Ovary (tissue), 3 donors: ENCODE measurements around the gene PIGZ.

Experiments
- CTCF ChIP-seq, 3 donors: fragments of 450-650 bp in 2 of 3; fragments of 200-600 bp in 1 of 3; IDR thresholded peaks; one replicate each; pipeline versions ENCODE4 v1.5.1 to v1.8.0; 2016 to 2022; ENCODE audit warnings: antibody characterized with exemption in 3 of 3, mild to moderate bottlenecking in 1 of 3
- POLR2A ChIP-seq: fragments of 450-650 bp; IDR thresholded peaks from one replicate; pipeline ENCODE4 v1.6.1; 2017; ENCODE audit warnings: antibody characterized with exemption, mild to moderate bottlenecking, moderate library complexity
- donor health status: DM: no; HTN: no; CAD: no.

GRCh38 chr3:196983186-196983585 lies 14.6 kb upstream of the PIGZ start:
- TF ChIP-seq CTCF (IDR thresholded peaks at IDR 0.05) (no peak), POLR2A (no peak)
